CD4-positive, alpha-beta T cell treated with Interleukin-17A for 1 hour (primary cell): ENCODE data around the gene DHX58.

Experiments
- DNase-seq: peaks from one replicate; pipeline ENCODE4 v3.0.0-alpha.2; 2020

The DHX58 gene

GRCh38 chr17:42079541-42079940, 33.0 kb downstream of the DHX58 start:
- DNase-seq, result no peak

GRCh38 chr17:42078396-42079043, 34.0 kb downstream of the DHX58 start:
- no peak for DNase-seq

DNA sequence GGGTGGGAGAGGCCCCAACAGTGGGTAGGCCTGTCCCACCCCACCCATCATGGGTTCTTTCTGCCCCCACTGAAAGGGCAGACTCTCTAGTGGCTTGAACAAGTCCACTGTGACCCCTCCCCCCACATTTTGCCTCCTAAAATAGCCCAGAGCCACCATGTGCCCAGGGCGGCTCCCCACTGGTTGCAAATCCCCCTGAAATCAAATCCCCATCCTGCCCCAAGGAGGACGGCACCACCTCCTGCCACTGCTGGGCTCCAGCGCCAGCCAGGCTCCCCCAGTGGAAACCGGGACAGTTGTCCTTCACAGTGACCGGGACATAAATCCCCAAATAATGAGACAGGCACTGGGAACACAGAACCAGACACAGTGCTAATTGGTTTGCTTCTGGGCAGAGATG, 34.8 kb downstream of the DHX58 start:
- DNase-seq, result no peak

DNA sequence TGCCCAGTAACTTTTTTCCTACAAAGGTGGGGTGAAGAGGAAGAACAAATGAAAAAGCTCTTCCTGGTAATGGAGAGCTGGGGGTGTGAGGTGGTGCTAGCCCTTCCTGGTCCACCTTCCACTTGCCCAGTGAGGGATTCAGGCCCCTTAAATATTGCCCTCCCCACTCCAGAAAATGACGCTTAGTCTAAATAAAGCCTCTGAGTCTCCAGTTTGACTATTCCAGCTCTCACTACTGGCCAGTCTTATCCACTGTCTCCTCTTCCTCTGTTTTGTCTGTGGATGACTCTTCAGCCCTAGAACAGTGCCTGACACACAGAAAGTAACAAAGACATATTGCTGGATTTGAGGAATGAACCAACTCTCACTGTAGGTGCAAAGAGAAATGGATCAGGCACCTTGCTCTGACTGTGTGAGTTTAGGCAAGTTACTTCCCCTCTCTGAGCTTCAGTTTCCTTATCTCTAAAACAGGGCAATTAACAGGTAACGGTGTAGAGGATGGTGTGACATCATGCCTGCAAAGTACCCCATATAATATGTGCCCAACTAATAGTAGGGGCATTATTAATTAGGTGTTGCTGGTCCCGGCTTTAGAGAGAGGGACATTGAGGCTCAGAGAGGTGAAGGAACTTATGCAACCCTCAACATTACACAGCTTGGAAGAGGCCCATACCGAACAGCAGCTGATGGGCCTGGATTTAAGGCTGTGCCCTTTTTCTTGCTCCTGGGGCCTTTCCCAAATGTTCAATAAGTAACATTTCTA, 35.5 kb downstream of the DHX58 start:
- DNase-seq, result no peak

GRCh38 chr17:42075789-42076188, 36.7 kb downstream of the DHX58 start:
- DNase-seq, result no peak

GRCh38 chr17:42072323-42073187, 40.0 kb downstream of the DHX58 start:
- no peak for DNase-seq

DNA sequence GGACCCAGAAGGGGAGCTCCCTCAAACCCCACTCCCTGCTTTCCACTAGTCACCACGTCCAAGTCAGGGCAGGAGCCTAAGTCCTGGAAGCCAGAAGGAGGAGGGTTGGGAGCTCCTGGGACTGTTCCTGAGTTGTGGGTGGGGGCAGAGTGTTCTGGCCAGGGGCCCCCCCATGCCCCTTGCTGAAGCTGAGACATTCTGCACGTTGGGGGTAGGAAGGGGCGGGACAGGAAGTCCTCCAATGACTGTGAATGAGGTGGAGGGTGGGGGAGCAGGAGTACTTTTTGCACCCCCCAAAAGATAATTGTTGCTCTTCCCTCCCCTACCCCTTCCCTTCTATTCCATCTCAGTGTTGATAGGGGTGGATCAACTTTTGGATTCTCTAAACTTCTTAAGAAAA, 40.7 kb downstream of the DHX58 start:
- no peak for DNase-seq

DNA sequence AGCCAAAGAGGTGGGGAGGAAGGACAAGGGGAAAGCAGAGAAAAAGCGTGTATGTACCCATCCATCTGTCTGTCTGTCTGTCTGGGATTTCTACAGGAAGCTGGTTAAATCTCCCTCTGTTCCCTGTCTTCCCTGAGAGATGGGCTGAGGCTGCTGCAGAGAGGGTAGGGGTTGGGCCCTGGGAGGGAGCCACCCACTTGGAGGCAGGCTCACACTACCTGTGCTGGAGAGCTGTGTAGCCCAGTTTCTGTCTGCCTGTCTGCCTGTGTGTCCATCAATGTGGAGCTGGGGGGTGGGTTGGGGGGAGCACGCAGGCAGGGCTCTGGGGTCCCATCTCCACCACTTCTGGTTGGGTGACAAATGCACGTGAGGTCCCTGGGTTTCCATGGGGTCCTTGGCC, 43.5 kb downstream of the DHX58 start:
- DNase-seq, result no peak

DNA sequence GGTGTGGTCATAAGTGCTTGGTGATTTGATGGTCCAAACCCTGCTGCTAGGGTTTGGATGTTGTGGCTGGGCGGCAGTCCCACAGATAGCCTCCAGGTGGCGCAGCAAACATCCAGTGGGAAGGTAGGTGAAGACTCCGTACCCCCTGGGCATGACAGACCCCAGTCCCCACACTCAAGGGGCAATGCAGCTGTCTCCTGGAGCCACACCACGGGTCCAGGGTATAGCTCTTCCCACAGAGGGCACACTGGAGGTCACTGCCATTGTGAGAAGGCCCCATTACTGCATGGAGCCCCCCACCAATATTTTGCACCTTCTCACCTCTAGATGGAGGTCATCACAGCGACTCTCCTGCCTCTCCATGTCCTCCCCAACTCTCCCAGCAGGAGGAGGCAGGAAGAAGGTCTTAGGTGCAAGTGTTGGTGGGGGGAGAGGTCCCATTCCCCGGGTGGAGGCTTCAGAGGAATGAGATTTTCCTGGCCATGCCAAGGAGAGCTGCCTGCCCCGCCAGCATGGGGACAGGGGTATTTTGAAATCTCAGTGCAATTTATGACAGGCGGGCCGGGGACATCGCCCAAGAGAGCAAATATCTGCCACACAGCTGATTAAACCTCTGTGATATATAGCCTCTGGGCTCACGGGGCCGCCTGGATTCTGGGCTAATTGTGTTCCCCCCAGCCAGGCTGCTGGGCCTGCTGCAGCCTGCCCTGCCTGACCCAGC, 45.0 kb downstream of the DHX58 start:
- DNase-seq, result peak; percentile 76

- DNase-seq, result peak; percentile 21
Observed at GRCh38 chr17:42065201-42065600, 47.3 kb downstream of the DHX58 start.

DNA sequence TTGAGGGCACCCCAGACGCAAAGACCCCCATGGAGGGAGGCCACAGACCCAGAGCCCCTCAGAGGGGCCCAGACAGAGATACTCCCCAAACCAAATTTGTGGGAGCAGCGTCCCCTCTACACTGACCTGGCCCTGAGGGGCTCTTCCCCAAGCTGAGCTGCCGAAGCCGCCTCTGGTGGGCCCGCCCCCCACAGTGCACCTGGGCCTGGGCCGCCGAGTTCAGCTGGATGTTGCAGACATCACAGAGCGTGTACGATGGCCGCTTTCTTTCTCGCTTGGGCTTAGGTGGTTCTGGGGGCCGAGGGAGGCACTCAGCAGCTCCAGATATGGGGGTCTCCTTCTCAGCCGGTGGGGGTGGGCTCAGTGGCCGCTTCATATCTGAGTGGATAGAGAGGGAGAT, 49.8 kb downstream of the DHX58 start:
- DNase-seq, result no peak

GRCh38 chr17:42061646-42062487, 50.6 kb downstream of the DHX58 start:
- DNase-seq, result no peak

- DNase-seq, result no peak
Observed at GRCh38 chr17:42060231-42060630, 52.3 kb downstream of the DHX58 start.

GRCh38 chr17:42059815-42060214, 52.7 kb downstream of the DHX58 start:
- DNase-seq, result no peak

DNA sequence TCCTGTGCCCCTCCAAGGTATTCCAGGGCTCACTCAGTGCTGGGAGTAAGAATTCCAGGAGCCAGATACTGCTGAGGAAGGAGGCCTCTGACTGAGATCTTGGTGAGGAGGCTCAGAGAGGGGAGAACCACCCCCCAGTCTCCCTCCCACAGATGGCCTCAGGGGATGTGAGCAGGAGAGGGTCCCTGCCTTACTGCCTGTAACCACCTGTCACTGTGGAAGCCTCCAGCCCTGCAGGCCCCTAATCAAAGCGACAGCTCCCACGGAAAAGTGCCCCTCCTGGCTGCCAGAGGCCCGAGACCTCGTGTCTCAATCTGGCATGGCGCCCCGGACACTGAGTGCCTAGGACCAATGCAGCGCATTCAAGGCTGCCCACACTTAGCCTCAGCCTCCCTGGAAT, 54.5 kb downstream of the DHX58 start:
- no peak for DNase-seq

GRCh38 chr17:42056635-42057034, 55.9 kb downstream of the DHX58 start:
- DNase-seq, result no peak

DNA sequence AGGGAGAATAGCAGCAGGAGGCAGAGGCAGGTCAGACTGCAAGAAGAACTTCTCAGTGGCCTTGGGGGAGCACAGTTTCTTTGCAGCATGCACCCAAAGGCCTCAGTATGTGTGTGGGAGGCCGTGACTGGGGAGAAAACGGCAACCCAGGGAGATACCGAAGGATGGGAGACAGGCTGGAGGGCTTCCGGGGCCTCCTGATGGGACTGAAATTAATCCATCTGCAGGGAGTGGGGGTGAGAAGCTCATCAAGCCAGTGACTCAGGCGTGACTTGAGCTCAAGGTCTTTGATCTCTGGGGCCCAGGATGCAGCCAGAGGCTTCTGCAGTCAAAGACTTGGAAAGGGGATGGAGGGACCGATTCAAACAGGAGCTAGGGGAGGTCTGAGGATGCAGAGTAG, 57.0 kb downstream of the DHX58 start:
- DNase-seq, result no peak

- no peak for DNase-seq
Observed at GRCh38 chr17:42055027-42055426, 57.5 kb downstream of the DHX58 start.

DNA sequence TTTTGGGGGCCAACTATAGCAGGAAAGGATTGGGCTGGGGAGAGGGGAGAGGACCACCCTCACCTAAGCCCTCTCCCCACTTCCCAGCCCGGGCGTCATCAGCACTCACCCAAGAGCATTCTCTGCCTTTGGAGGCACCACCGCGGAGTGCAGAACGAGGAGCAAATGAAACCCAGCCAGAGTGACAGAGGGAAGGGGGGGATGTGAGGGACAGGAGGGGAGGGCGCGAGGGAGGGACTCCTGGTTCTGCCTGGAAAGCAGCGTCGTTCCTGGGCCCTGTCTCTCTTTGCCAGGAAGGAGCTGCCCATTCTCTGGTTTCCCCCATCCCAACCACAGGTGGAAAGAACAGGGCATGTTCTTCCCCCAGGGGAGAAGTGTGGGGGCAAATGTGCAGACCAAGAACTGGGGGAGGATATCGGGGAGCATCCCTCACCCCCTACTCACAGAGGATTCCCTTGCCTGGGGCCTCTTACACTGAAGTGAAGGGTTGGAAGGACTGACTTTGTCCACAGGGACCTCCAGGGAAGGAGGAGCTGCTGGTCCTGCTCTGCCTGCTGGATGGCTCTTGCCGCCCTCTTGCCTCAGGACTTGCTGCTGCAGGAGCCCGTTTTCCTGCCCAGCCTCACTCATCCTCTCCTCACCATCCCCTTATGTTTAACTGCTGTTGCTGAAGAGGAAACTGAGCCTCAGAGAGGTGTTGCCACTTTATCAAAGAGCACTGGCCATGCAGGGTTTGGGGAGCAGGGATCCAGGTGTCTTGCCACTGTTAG, 58.6 kb downstream of the DHX58 start:
- DNase-seq, result no peak

DNA sequence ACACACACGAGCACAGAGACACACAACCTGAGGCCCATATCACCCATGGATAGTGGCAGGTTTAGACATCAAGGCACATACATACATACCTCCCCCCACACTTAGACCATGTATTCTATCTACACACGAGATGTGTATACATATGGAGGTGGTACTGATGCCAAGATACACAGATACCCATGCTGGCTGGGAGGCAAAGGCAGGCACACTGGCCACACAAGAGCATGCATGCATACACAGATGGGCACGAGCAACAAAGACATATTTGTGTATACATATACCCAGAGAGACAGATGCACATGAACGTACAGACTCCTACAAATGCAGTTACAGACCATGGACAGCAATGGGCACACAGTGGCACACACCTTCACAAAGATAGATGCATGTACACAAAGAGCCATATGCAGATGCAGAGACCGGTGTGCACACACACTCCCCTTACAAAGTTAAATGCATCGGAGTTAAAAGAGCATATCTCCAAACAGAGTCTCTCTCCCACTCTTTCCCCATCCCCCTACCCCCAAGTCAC, 60.1 kb downstream of the DHX58 start:
- DNase-seq, result no peak

DNA sequence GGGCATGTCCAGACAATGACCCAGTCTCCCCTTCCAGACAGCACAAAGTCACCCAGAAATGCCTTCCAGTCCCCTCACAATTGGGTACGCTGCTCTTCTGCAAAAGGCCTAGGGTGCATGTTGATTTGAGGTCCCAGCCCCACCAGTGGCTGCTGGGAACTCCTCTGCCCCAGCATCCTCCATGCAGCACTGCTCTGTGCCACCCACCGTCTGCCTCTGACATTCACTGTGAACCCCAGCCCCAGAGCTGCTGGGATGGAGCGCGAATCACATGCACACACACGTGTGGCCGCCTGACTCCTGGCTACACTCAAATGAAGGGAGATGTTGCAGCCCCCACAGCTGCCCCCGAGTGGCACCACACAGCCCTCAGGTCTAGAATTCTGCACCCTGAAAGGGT, 60.9 kb downstream of the DHX58 start:
- DNase-seq, result no peak
